GM19438 (cell line): ENCODE data around the gene FAM185A.
"Not testable (repeated sequence)": the region's sequence is repeated elsewhere in the genome, so short reads cannot be mapped to it uniquely, and the experiment has no call there.

Source experiments
- ATAC-seq: cut with Tn5 transposase; IDR thresholded peaks from one replicate; pipeline ENCODE4 v1.9.1; 2021; ENCODE audit warnings: low read depth; ENCODE audit not compliant: unreplicated experiment

Gene FAM185A

GRCh38 chr7:102748605-102749444, at the start of gene FAM185A:
FAM185A (plus strand) TSS chr7:102748999; CDS start chr7:102749208, 209 bp downstream.
- peak; percentile 98 for ATAC-seq

DNA sequence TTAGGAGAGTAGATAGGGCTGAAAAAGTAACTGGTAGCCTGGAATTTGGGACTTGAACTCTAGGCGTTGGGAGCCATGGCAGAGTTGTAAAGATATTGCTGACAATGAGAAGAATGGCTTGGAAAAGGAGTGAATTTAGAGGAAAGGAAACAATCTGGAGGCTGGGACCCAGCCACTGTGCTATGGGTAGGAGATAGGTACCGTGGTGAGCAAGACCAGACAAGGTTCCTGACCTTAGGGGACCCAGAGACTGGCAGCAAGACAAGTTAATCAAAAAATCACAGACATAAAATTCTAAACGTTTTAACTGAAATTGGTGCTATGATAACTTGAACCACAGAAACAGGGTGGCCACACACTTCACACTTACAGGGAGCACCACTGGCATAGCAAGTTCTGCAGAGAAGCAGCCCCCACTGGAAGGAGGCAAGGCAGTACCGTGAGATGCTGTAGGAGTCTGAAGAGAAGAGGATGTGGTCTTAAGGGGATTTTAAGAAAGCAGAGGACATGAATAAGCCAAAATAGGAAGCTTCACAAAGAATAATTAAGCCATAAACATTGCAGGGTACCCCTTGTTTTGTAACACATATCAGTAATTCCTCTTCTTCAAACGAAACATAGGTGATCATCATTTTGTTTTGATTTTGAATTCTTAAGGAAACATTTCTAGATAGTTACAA, 35.6 kb upstream of the FAM185A start:
- peak; percentile 72 for ATAC-seq

- ATAC-seq: peak; percentile 83
These were observed 35.1 kb upstream of the FAM185A start for GRCh38 chr7:102713691-102714080.

DNA sequence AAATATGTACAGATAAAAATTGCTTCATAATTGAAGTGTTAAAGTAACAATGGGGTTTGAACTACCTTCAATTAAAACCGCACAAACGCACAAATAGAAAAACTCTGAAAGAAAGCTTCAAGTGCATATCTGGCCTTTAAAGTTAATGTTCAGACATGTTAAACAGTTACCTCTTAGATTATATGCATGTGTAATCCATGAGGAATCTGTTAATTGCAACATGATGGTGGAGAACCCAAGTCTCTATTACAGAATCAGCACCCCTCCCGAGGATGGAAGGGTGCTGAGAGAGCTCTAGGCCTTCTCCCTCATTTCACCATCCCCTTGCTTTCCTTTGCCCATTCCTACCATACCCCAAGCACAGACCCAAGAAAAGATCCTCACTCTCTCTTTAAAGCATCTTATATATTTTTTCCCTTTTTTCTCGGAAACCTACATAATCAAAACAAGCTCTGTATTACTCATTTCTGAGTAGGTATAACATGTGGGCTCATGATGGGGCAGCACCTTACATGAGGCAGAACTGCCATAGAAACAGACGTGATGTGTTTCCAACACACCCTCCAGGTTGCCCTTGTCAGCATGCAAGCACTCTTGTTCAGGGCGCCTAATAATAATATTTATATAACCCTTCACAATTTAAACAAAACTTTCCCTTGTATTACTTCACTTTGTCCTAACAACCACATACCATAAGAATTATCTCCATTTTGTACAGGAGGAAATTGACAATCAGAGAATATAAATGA, 33.9 kb upstream of the FAM185A start:
- not testable (repeated sequence) for ATAC-seq

DNA sequence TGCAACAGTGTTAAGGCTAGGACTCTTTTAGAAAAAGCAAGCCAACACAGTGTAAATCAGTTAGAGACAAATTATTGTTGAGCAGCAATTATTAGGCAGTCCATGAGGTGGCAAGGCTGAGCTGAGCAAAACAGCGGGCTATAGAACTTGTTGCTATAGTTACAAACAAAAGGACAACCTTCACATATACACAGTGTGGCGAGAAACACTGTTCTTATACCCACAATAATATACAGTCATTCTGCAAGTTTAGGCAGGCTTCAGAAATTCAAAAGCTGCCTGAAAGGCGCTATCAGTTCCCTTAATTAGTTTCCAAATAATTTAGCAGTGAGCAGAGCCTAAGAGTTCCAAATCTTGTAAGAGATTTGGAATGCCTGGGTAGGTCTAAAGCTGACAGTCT, 33.1 kb upstream of the FAM185A start:
- not testable (repeated sequence) for ATAC-seq

DNA sequence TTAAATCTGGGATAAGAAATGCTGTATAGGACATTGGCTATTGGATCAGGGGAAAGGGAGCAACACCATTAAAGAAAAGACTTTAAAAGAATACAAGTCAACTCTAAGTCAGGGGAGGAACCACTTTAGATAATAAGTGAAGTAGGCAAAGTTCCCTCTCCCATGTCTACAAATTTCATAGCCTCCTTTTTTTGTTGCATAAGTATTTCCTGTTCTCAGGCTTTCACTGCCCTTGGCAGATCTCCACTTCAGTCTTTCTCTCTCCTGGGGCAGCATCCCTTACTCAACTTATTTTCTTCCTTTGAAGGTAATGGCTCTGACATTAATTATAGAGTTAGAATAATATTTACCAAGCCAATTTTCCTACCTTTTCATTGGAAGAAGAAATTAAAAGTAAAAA, 30.3 kb upstream of the FAM185A start:
- not testable (repeated sequence) for ATAC-seq

DNA sequence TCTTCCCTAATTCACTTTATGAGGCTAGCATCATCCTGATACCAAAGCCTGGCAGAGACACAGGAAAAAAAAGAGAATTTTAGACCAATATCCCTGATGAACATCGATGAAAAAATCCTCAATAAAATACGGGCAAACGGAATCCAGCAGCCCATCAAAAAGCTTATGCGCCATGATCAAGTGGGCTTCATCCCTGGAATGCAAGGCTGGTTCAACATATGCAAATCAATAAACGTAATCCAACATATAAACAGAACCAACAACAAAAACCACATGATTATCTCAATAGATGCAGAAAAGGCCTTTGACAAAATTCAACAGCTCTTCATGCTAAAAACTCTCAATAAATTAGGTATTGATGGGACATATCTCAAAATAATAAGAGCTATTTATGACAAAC, 22.6 kb upstream of the FAM185A start:
- ATAC-seq: not testable (repeated sequence)

- not testable (repeated sequence) for ATAC-seq
These were observed 19.1 kb upstream of the FAM185A start for GRCh38 chr7:102729670-102730069.

GRCh38 chr7:102730431-102730830, 18.4 kb upstream of the FAM185A start:
- not testable (repeated sequence) for ATAC-seq

DNA sequence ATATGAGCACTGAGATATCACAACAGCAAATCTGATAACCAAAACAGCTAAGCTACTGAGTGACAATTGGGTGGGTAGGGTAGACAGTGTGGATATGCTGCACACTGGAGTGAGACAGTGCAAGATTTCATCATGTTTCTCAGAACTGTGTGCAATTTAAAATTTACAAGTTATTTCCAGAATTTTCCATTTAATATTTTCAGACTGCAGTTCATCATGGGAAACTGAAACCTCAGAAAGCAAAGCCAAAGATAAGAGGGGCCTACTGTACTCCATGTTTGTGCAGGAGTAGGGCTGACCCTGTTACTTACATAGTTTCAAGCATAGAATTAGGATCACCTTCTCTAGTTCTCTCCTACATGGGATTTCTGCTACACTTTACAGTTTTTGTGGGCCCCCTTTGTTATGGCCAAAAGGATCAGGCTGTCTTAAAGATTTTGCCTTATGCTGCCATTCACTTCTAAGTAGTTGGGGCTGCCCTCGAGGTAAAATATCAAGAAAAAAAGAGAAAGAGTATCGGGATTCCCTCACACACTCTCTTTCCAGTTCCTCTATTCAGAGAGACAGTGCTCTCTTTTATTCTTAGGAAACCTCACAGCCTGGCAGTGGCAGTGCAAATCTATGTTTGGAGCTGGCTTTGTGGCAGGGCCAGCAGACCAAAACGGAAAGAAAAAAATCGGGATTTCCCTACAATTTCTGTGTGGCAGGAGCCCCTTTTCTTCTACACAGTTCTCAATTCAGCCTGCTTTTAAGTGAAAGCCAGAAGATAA, 6.6 kb upstream of the FAM185A start:
- not testable (repeated sequence) for ATAC-seq

DNA sequence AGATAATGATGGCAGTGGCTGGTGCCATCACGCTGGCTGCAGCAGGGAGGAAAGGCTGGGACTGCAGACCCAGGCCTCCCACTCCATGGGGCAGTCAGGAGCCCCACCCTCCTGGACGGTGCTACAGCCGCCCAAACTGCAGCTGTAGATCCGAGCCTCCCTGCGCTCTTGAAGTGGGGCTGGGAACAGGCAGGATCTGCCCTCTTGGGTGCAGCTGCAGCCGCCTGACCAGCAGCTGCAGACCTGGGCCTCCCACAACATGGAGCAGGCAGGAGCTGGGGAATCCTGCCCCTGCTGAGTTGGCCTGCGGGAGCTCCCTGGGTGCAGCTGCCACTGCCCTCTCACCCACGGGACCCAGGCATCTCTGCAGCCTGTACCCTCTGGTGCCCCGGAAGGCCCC, 4.9 kb upstream of the FAM185A start:
- ATAC-seq: not testable (repeated sequence)

- ATAC-seq: not testable (repeated sequence)
These were observed 3.1 kb upstream of the FAM185A start for GRCh38 chr7:102745494-102746288.

DNA sequence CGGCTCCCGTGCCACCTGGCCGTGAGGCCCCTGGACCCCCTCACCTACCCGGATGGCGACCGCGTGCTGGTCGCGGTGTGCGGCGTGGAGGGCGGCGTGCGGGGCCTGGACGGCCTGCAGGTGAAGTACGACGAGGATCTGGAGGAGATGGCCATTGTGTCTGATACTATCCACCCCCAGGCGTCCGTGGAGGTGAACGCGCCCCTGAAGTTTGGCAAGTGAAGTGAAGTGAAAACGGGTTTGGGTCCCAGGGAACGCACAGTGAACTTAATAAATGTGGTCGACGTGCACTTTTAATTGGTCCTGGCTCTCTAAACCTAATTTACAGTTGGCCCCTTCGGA, 617 bp downstream of the FAM185A start:
- not testable (repeated sequence) for ATAC-seq

DNA sequence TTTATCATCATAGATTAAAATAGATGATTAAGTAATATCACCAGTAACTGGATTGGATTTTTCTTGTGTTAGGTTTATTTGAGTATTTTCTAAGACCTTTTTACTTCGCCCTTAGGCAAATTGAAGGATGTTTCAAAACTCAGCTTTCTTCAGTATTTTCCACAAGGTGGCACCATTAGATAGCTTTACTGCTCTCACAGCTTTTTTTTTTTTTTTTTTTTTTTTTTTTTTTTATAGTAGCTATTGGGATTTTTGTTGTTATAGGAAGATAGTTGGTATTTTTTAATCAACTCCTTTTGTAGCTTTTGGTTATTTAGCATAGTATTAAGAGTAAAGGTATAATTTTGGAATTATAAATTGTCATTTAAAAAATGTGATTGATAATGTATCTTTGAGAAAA, 9.4 kb downstream of the FAM185A start:
- ATAC-seq: not testable (repeated sequence)

DNA sequence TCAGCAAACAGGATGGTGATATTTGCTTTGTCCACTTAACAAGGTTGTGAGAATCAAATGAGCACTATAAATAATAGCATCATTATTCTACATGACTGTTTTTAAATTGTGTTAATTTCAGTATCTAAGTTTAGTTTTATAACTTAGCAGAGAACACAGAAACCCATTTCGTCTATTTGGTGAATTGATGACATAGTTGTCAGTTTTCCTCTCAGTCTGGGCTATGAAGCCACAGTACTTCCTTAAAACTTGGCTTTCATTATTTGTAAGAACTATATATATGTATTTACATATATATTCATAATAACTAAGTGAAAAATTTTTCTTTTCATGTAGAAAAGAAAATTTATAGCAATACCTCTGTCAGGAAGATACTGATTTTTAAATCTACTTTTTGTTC, 11.1 kb downstream of the FAM185A start:
- ATAC-seq: not testable (repeated sequence)

DNA sequence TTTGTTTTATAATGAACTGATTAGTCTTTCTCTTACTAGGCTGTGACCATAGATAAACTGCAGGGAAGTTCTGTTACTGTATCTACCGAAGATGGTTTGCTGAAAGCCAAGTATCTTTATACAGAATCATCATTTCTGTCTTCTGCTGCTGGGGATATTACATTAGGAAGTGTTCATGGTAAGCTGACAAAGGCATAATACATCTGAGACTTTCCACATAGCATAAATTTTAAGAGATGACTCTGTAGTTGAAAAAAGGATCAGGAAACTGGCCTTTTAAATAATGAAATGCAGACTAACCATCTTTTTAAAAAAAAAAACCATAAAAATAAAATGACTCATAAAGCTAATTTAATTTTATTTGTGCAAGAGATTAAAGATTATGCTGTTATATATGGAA, 12.4 kb downstream of the FAM185A start:
- not testable (repeated sequence) for ATAC-seq

- ATAC-seq: not testable (repeated sequence)
These were observed 14.6 kb downstream of the FAM185A start for GRCh38 chr7:102763295-102763905.

DNA sequence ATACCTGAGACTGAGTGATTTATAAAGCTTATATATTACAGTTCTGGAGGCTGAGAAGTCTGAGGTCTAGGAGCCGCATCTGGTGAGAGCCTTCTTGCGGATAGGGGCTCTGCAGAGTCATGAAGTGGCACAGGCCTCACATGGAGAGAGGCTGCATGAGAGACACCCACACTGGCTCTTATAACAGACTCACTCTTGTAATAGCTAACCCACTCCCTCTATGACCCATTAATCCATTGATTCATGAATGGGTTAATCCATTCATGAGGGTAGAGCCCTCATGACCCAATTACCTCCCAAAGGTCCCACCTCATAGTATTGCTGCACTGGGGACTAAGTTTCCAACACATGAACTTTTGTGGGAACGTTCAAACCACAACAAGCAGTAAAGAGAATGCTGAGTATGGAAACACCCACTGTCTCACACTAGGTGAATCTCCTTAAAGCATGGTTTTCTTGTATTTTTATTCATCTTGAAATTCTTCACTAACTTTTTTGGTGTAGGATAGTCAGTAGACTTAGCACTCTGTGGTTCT, 20.9 kb downstream of the FAM185A start:
- ATAC-seq: not testable (repeated sequence)

DNA sequence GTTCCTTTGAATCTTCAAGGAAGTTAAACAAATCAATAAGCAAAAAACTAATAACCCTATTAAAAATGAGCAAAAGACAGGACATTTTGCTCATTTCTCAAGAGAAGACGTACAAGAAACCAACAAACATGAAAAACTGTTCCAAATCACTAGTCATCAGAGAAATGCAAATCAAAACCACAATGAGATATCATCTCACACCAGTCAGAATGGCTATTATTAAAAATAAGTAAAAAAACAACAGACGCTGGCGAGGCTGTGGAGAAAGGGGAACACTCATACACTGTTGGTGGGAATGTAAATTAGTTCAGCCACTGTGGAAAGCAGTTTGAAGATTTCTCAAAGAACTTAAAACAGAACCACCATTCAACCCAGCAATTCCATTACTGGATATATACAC, 21.7 kb downstream of the FAM185A start:
- not testable (repeated sequence) for ATAC-seq
